ENCODE data around the gene NOXA1. TPM values are rescaled to one million over a fixed set of nuclear protein-coding genes. Genes with fewer than 3 reads are reported as not detected.
A peak's percentile ranks its signal among the peaks of the same experiment; 100 is the strongest.

Gene NOXA1
- total RNA-seq, 2 experiments from 2014 or later, result 1.1 TPM

GRCh38 chr9:137433349-137433915, 10.2 kb downstream of the NOXA1 start:
- POLR2A ChIA-PET, result no interaction called here
- Mint-ChIP-seq H3K4me1 (ENCODE audit: low read depth) (no peaks in the 10 kb centered on the region), H3K4me3 (no peak overlapping the region), H3K27ac (no peak overlapping the region), H3K9me3 (no peaks in the 10 kb centered on the region), H3K27me3 (peaks cover 3% of the 10 kb centered on the region), H3K36me3 (no peaks in the 10 kb centered on the region)
- intact Hi-C loops (cut with micrococcal nuclease), result no loop called here
- DNase-seq, result no peak
- CTCF ChIA-PET, result interaction anchor here (1.5 kb wide), 1 partner anchor 10 kb away, joined by 5 read pairs; the partner anchor contains the start of genes EXD3 and NOXA1

DNA sequence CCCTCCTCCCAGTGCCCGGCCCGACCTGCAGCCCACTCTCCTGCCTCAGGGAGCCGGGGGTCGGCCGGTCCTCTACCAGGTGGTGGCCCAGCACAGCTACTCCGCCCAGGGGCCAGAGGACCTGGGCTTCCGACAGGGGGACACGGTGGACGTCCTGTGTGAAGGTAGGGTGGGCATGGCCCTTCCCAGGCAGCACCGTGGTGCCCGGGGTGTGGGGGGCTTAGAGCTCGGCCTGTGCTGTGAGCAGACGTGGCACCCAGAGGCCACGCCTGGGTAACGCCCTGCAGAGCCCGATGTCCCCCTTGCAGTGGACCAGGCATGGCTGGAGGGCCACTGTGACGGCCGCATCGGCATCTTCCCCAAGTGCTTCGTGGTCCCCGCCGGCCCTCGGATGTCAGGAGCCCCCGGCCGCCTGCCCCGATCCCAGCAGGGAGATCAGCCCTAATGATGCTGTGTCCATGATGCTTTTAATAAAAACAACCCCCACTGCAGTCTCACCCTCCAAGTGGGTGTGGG, 10.8 kb downstream of the NOXA1 start:
- H3K27me3 Mint-ChIP-seq, result peaks cover 3% of the 10 kb centered on the region
- no peak overlapping the region for H3K4me3 Mint-ChIP-seq
- DNase-seq, result no peak
- no peaks in the 10 kb centered on the region for H3K4me1 Mint-ChIP-seq (ENCODE audit: low read depth)
- no peaks in the 10 kb centered on the region for H3K36me3 Mint-ChIP-seq
- ChIA-PET POLR2A (no interaction called here), CTCF (interaction anchor here (1.5 kb wide), 1 partner anchor 11 kb away, joined by 5 read pairs; the partner anchor contains the start of genes EXD3 and NOXA1)
- no peaks in the 10 kb centered on the region for H3K9me3 Mint-ChIP-seq
- H3K27ac Mint-ChIP-seq, result no peak overlapping the region
- intact Hi-C loops (cut with micrococcal nuclease), result no loop called here

DNA sequence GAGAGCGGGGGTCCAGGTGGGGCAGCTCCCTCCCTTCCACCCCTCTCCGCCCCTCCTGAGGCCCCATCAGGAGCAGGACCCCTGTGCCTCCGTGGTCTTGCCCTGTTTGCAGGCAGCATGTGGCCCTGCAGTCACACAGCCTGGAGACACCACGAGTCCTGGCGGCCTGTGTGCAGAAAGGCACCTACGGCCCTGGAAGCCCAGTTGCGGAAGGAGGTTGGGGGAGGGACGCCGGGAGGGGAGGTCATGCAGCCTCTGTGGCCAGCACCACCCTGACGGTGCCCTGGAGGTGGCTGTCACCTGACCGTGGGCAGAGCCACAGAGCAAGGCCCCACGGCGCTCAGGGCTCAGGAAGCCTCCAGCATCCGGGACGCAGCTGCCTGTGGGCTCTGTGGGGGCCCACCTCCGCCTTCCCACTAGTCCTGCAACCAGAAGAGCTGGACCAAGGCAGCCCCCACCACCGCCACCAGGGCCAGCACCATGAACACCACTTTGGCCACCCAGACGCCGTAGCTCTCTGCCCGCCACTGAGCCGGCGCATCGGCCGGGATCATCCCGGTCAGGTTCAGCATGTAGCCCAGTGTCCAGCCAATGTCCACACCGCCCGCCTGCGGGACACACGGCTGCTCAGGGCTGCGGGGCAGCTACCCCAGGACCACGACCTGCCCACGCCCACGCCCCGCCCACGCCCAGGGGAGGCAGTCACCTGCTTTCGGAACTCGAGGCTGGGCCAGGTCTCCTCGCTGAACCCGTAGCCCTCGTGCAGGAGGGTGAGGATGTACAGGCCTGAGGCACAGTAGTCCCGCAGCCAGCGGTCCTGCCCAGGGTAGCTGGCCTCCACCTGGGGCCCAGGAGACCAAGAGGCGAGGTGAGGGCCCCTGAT, 11.5 kb downstream of the NOXA1 start:
- CTCF ChIA-PET, result no interaction called here
- intact Hi-C loops (cut with micrococcal nuclease), result no loop called here
- Mint-ChIP-seq H3K27me3 (peaks cover 7% of the 10 kb centered on the region), H3K27ac (no peak overlapping the region), H3K4me1 (ENCODE audit: low read depth) (no peaks in the 10 kb centered on the region), H3K9me3 (no peaks in the 10 kb centered on the region), H3K36me3 (no peaks in the 10 kb centered on the region), H3K4me3 (no peak overlapping the region)
- POLR2A ChIA-PET, result interaction anchor here (0.6 kb wide), 1 partner anchor 11 kb away, joined by 3 read pairs; the partner anchor contains the start of genes EXD3 and NOXA1
- no peak for DNase-seq

DNA sequence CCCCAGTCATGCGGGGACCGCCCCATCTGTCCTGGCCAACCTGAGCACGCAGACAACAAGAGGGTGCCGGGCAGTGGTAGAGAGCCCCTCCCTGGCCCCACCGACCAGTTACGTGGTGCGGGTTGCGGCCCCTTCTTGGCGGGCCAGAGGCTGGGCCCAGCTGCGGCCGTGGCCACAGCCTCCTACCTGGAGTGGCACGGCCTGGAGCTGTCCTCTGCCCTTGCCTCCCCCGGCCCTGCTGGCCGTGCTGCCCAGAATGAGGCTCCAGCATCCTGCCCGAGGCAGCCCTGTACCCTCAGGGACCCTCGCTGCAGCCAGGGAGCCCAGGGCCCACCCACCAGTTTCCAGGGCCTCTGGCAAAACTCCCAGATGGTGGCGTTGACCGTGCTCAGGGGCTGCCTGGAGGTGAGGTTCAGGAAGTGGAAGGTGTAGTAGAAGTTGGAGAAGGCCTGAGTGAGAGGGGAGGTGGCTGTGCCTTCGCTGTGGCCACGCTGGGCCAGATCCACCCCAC, 12.2 kb downstream of the NOXA1 start:
- ChIA-PET CTCF (no interaction called here), POLR2A (no interaction called here)
- no peaks in the 10 kb centered on the region for H3K9me3 Mint-ChIP-seq
- H3K27ac Mint-ChIP-seq, result no peak overlapping the region
- intact Hi-C loops (cut with micrococcal nuclease), result no loop called here
- no peak for DNase-seq
- no peaks in the 10 kb centered on the region for H3K36me3 Mint-ChIP-seq
- no peak overlapping the region for H3K4me3 Mint-ChIP-seq
- no peaks in the 10 kb centered on the region for H3K4me1 Mint-ChIP-seq (ENCODE audit: low read depth)
- peaks cover 7% of the 10 kb centered on the region for H3K27me3 Mint-ChIP-seq

- ChIA-PET POLR2A (no interaction called here), CTCF (no interaction called here)
- Mint-ChIP-seq H3K27ac (no peak overlapping the region), H3K36me3 (no peaks in the 10 kb centered on the region), H3K4me1 (ENCODE audit: low read depth) (no peaks in the 10 kb centered on the region), H3K4me3 (no peak overlapping the region), H3K9me3 (no peaks in the 10 kb centered on the region), H3K27me3 (peaks cover 7% of the 10 kb centered on the region)
- DNase-seq, result no peak
- intact Hi-C loops (cut with micrococcal nuclease), result no loop called here
These were observed 13.0 kb downstream of the NOXA1 start for GRCh38 chr9:137435980-137436760.

GRCh38 chr9:137436761-137437600, 13.8 kb downstream of the NOXA1 start:
- H3K27ac Mint-ChIP-seq, result no peak overlapping the region
- POLR2A ChIA-PET, result no interaction called here

GRCh38 chr9:137437691-137438590, 14.7 kb downstream of the NOXA1 start:
- no peak for DNase-seq
- H3K4me3 Mint-ChIP-seq, result no peak overlapping the region
- H3K9me3 Mint-ChIP-seq, result no peaks in the 10 kb centered on the region
- peaks cover 1% of the 10 kb centered on the region for H3K36me3 Mint-ChIP-seq
- intact Hi-C loops (cut with micrococcal nuclease), result no loop called here
- H3K27ac Mint-ChIP-seq, result no peak overlapping the region
- peaks cover 11% of the 10 kb centered on the region for H3K27me3 Mint-ChIP-seq
- H3K4me1 Mint-ChIP-seq (ENCODE audit: low read depth), result peaks cover 3% of the 10 kb centered on the region
- ChIA-PET CTCF (no interaction called here), POLR2A (no interaction called here)

More at GRCh38 chr9:137436761-137437600, 13.8 kb downstream of the NOXA1 start:
- DNase-seq, result no peak
- CTCF ChIA-PET, result no interaction called here
- peaks cover 9% of the 10 kb centered on the region for H3K27me3 Mint-ChIP-seq
- H3K4me3 Mint-ChIP-seq, result no peak overlapping the region
- H3K9me3 Mint-ChIP-seq, result no peaks in the 10 kb centered on the region
- peaks cover 1% of the 10 kb centered on the region for H3K36me3 Mint-ChIP-seq
- peaks cover 2% of the 10 kb centered on the region for H3K4me1 Mint-ChIP-seq (ENCODE audit: low read depth)
- intact Hi-C loops (cut with micrococcal nuclease), result no loop called here

DNA sequence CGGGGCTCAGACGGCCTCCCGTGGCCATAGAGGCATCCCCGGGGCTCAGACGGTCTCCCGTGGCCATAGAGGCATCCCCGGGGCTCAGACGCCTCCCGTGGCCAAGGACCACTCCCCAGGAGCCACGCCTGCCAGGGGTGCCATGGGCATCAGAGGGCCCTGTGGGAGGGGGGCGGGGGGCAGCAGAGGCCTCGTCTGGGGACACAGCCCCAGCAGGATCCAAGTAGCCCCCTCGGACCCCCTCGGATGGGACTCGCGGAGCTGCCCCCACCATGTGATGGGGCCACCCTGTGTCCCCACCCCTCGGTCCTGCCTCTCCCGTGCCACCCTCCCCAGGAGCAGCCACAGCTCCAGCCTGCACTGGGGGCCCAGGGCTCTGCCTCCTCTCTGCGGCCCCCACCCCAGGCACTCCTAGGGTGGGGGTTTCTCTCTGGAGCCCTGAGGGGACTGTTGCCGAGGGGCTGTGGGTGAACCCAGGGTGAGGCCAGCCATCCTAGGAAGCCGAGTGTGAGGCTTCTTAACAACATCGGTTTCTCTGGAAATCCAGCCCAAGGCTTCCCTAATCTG, 15.5 kb downstream of the NOXA1 start:
- H3K27me3 Mint-ChIP-seq, result peaks cover 11% of the 10 kb centered on the region
- peaks cover 3% of the 10 kb centered on the region for H3K4me1 Mint-ChIP-seq (ENCODE audit: low read depth)
- intact Hi-C loops (cut with micrococcal nuclease), result no loop called here
- no peaks in the 10 kb centered on the region for H3K9me3 Mint-ChIP-seq
- H3K36me3 Mint-ChIP-seq, result peaks cover 1% of the 10 kb centered on the region
- ChIA-PET POLR2A (no interaction called here), CTCF (no interaction called here)
- H3K27ac Mint-ChIP-seq, result no peak overlapping the region
- H3K4me3 Mint-ChIP-seq, result no peak overlapping the region
- DNase-seq, result no peak

- ChIA-PET CTCF (no interaction called here), POLR2A (interaction anchor here (0.6 kb wide), 1 partner anchor 11 kb away, joined by 3 read pairs; no protein-coding TSS in a partner anchor)
- peaks cover 3% of the 10 kb centered on the region for H3K4me1 Mint-ChIP-seq (ENCODE audit: low read depth)
- no peak overlapping the region for H3K27ac Mint-ChIP-seq
- intact Hi-C loops (cut with micrococcal nuclease), result no loop called here
- no peak overlapping the region for H3K4me3 Mint-ChIP-seq
- no peaks in the 10 kb centered on the region for H3K9me3 Mint-ChIP-seq
- no peak for DNase-seq
- peaks cover 1% of the 10 kb centered on the region for H3K36me3 Mint-ChIP-seq
- peaks cover 11% of the 10 kb centered on the region for H3K27me3 Mint-ChIP-seq
These were observed 16.0 kb downstream of the NOXA1 start for GRCh38 chr9:137439158-137439714.

DNA sequence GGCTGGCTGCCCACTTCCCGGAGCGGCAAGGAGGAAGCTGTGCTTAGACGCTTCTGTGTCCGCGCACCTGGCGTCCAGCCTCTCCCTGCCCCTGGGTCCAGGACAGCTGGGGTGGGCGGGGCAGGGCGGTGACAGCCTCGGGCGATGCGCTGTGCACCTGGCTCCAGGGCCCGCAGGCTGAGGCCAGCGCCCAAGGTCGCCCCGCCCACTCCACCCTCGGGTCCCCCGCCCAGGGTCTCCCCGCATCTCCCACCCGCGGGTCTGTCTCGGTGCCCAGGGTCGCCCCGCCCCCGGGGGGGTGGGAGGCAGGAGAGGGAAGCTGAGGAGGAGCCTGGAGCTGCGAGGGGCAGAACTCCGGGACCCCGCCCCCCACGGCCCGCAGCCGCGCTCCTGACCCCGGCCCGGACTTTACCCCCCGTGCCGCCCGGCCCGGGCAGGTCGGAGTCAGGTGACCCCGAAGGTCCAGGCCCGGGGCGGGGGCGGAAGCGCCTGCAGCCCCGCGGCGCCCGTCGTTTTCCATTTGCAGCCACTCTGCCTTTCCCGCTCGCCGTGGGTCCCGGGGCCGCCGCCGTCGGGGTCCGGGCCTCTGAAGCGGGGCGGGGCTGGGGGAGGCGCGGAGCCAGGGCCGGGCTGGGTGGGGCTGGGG, 18.2 kb downstream of the NOXA1 start, which contains the start of gene ENTPD8:
Gene ENTPD8, minus strand, starts transcription at position 69 of the 646 bp plus-strand sequence. CDS start 3,072 bp downstream, outside the sequence.
- CTCF ChIA-PET, result interaction anchor here (3.1 kb wide), 1 partner anchor 19 kb away, joined by 15 read pairs; the partner anchor contains the start of genes EXD3 and NOXA1

More for the DNA sequence above, 18.2 kb downstream of the NOXA1 start, which contains the start of gene ENTPD8:
- Mint-ChIP-seq H3K9me3 (no peaks in the 10 kb centered on the region), H3K36me3 (peaks cover 1% of the 10 kb centered on the region), H3K27ac (no peak within 1 kb of the TSS), H3K4me3 (peak within 1 kb of the TSS; percentile 47), H3K4me1 (ENCODE audit: low read depth) (peaks cover 10% of the 10 kb centered on the region), H3K27me3 (peaks cover 11% of the 10 kb centered on the region)
- POLR2A ChIA-PET, result no interaction called here
- intact Hi-C loops (cut with micrococcal nuclease), result no loop called here
- DNase-seq, result no peak
